ENCODE results near the gene COL5A1.
"Not testable (repeated sequence)": the region's sequence is repeated elsewhere in the genome, so short reads cannot be mapped to it uniquely, and the experiment has no call there.

COL5A1 gene

DNA sequence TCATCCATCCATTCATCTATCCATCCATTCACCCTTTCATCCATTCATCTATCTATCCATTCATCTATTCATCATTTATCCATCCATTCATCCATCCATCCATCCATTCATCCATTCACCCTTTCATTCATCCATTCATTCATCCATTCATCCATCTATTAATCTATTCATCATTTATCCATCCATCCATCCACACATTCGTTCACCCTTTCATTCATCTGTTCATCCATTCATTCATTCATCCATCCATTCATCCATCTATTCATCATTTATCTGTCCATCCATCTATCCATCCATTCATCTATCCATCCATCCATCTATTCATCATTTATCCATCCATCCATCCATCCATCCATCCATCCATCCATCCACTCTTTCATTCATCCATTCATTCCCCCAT, 205.1 kb downstream of the COL5A1 start:
- DNase-seq = no peak

DNA sequence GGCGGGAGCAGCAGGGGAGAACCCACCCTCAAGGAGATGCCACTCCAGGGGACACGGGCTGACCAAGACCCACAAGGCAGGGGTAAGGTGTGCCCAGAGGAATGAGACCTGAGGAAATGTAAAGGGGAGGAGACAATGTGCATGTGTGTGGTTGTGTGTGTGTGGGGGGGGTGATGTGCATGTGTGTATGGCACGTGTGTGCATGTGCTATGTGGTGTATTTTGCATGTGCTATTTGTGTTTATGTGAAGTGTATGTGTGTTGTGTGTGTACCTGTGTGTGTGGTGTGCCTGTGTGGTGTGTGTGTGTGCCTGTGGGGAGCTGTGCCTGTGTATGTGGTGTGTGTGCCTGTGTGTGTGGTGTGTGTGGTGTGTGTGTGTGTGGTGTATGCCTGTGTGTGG, 205.5 kb downstream of the COL5A1 start:
- DNase-seq = no peak

DNA sequence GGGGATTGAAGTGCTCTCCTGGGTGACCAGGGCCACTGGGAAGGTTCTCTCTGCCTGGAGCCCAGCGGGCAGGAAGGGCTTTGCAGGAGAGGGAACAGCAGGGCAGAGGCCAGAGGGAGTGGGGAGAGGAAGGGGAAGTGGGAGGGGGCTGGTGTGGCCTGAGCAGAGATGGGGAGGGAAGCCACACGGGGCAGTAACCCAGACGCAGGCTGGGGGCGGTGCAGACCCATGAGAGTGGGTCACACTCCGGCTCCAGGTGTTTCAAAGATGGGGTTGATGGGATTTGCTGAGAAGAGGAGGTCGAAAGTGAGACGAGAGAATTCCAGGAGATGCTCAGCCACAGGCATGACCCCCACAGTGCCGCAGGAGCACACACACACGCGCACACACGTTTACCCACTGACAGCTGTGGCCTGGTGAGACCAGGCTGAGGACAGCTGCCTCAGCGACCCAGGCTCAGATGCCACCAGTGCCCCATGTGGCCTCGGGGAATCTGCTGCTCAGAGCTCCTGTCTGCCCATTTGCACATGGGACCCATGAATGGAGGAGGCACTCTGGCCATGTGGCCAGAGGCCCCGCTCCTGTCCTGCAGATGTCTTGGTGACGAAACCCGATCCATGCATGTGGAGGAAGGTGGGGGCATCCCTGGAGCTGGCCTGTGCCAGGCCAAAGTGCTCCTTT, 206.3 kb downstream of the COL5A1 start:
- DNase-seq = no peak

DNA sequence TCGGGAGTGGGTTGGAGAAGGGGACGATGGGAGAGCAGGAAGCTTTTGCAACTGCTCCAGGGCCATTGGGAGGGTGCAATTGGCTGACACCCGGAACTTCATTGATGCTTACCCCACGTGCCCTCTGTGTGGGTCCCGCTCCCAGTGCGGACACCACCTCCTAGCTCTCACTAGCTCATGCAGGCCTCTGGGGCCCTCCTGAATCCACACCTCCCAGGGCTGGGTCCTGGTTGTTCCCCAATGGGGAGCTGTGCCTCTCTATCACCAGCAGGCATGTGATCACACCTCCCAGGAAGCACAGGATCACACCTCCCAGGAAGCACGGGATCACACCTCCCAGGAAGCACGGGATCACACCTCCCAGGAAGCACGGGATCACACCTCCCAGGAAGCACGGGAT, 206.9 kb downstream of the COL5A1 start:
- no peak for DNase-seq

DNA sequence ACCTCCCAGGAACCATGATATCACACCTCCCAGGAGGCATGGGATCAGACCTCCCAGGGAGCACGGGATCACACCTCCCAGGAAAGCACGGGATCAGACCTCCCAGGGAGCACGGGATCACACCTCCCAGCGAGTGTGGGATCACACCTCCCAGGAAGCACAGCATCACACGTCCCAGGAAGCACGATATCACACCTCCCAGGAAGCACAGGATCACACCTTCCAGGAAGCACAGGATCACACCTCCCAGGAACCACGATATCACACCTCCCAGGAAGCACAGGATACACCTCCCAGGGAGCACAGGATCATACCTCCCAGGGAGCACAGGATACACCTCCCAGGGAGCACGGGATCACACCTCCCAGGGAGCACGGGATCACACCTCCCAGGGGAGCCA, 209.0 kb downstream of the COL5A1 start:
- DNase-seq = no peak

DNA sequence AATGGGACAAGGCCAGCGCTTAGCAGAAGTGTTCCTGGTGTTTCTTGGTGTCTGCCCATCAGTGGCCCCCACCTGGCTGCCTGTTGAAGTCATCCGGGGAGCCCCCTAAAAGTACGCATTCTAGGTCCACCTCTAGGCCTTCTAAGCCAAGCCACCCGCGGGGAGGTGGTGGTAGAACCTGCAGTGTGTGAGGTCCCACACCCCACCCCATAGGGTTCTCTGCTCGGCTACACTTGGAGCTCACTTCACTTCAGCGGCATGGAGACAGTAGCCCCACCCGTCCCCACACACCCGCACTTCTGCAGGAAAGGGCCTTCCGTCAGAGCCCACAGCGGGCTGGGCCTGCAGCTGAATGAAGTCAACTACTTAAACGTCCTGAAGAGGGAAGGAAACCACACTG, 209.4 kb downstream of the COL5A1 start:
- no peak for DNase-seq

DNA sequence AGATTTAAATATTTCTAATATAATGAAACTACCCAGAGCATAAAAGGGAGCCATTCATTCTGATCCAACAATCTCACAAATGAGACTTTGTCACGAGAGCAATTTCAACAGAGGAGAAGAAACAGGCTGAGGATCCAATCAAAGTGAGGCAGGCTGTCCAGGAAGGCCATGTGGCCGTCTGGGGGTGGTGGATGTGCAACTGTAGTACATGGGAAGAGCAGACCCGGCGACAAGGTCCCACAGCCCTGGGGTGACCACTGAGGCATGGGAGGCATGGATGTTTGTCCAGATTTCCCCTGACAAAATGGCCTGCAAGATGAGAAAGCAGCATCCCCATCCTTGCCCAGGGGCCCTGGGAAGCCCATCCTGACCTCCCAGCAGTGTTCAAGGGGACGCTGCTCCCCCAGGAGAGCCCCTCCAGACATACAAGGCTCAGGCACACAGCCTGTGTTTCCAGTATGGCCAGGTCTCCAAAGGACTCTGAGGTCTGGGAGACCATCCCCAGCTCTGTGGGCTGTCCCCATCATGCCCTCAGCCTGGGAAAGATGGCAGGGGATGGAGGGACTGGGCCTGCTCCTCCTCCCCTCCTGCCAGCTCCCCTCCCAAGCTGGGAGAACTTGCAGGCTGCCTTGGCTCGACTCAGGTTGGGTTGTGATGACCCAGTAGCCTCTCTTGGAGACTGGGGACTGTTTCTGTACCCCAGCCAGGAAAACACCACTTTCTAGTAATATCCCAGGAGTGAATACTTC, 211.5 kb downstream of the COL5A1 start:
- DNase-seq = no peak

DNA sequence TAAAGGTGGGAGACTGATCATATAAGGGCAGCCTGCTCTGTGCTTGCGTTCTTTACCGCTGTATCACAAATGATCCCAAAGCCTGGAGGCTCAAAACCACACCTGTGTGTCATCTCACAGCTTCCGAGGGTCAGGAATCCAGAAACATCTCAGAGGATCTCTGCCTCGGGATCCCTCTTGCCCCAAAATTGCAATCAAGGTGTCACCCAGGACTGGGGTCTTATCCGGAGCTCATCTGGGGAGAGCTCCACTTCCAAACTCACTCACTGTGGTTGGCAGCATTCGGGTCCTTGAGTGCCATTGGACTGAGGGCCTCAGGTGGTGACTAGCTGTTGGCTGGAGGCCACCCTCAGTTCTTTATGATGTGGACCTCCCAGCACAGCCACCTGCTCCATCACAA, 212.3 kb downstream of the COL5A1 start:
- DNase-seq = no peak

DNA sequence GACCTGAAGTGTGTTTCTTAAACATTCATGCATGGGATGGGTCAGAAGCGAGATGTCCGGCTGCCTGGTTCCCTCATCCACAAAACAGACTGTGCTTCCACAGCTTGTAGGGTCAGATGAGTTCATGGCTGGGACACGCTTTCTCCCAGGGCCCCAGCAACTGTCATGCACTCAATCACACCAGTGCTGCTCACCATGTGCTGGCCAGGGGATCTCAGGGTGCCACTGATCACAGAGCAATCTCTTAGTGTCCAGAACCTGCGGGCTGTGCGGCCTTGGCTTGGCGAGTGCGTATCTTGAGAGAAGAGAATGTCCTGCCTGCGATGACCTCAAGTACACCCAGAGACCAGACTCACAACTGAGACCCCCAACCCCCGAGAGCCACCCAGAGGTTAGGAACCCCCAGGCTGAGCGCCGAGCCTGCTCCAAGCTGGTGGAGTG, 213.0 kb downstream of the COL5A1 start:
- no peak for DNase-seq

DNA sequence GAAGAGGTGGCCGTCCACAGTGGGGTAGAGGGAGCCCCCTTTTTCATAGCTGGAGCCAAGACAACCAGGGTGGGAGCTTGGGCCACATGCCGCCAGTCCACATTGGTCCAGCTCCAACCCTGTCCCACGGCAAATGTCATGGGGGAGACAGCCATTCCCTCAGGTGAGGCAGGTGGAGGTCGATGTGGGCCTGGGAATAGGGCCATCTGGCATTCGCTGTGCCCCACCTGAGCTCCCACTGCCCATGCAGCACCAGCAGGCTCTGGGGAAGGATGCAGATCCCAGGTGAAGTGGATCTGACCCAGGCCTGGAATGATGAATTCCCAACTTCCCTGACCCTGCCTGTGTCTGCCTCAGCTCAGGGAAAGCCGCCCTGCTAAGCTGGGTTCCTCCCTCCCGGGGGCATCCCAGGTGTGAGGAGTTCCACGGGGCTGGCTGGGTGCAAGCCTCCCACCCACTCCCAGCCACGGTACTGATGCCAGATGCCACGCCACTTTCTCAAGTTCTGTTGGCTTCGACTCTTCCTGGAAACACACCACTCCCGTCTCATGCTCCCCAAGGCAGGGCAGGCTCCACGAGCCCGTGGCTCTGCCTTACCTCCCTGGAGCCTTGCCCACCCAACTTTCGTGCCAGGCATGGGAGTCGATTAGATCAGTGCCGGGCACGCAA, 213.8 kb downstream of the COL5A1 start:
- DNase-seq = no peak

DNA sequence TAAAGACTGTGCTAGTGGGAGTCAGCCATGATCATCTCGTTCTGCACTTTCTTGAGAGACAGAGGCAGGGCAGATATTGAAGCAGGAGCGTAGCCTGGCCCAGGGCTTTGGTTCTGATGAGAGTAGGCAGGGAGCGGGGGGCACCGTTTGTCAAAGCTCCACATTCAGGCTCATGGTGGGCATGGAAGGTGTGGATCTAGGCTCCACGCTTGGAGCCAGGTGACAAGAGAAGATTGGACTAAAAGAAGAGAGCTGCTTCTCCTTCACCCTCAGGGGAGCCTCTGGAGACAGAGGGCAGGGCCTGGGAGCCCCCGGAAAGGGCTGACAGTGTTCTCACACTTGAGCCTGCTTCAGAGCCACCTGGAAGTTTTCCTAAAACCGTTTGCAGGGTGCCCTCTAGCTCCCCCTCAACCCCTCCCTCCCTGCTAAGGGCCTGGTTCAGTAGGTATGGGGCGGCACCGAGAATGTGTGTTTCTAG, 214.3 kb downstream of the COL5A1 start:
- DNase-seq = no peak

DNA sequence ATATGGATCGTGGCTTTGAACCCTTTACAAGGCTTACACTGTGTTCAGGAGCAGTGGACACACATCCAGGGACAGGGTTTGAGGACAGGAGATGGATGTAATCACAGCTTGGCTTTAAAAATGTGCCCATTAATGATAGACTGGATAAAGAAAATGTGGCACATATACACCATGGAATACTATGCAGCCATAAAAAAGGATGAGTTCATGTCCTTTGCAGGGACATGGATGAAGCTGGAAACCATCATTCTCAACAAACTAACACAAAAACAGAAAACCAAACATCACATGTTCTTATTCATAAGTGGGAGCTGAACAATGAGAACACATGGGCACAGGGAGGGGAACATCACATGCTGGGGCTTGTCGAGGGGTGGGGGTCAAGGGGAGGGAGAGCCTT, 215.8 kb downstream of the COL5A1 start:
- not testable (repeated sequence) for DNase-seq

DNA sequence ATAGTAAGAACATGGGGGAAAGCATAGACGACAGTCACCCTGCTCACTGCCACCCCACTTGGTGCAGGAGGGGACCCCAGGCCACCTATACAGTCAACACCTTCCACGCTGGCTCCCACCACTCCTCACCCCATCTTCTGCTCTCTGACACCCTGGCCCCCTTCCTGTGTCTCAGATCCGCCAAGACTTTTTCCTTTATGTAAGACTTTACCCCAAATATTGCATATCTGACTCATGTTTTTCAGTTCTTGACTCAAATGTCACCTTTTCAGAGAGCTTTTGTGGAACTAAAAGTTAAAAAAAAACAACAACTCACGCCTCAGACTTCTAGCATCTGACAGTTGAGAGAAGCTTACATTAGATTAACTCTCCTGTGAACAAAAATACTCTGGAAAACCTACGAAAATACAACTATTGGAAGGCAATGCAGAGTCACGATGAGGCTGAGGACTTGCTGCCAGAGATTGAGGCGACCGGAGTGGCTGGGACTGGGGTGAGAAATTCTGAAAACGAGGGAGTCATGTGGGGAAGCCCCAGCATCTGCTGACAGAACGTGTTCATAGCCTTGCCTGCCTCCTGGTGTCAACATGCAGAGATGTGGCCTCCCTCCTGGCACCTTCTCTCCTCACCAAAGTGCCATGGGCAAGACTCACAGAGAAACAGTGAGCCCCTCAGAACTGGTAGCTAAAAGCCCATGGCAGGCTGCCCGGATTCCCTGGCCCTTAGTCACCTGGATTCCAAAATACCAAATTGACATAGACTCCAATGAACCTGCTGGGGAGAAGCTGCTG, 216.6 kb downstream of the COL5A1 start:
- peak; percentile 78 for DNase-seq

DNA sequence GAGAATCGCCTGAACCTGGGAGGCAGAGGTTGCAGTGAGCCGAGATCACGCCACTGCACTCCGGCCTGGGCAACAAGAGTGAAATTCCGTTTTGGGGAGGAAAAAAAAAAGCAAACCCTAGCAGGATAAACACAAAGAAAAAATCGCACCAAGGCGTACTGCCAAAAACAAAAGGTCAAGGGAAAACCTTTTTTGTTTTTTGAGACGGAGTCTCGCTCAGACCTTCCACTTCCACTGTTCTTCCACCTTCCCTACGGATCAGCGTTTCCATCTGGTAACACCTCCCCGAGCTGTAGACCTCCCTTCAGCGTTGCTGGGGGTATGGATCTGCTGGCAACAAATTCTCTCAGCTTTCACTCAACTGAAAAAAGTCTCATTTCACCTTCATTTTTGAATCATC, 218.9 kb downstream of the COL5A1 start:
- DNase-seq = no peak

DNA sequence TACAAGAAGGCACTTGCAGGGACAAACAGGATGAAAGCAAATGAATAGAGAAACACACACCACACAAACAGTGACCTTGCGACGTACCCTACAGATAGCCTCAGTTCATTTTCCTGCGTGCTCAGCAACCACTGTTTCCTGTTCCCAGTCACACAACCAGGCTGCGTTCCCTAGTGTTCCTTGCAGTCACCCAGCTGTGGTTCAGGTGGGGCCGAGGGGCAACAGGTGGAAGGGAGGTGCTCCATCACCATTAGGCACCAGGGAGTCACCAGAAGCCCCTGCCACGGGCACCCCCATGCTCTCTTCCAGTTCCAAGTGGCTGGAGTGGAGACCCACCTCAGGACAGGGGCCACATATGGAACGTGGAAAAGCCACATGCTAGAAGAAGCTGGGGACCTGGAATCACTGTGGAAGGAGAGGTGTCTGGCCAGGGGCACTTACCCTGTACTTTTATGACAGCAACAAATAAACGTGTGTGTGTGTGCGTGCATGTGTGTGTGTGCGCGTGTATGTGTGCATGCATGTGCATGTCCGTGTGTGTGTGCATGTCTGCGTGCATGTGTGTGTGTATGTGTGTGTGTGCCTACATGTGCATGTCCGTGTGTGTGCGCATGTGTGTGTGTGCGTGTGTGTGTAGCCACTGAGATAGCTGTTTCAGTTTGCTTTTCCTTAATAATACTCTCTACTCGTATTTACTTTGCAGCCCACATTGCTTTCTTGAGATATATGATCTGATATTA, 220.2 kb downstream of the COL5A1 start:
- no peak for DNase-seq

DNA sequence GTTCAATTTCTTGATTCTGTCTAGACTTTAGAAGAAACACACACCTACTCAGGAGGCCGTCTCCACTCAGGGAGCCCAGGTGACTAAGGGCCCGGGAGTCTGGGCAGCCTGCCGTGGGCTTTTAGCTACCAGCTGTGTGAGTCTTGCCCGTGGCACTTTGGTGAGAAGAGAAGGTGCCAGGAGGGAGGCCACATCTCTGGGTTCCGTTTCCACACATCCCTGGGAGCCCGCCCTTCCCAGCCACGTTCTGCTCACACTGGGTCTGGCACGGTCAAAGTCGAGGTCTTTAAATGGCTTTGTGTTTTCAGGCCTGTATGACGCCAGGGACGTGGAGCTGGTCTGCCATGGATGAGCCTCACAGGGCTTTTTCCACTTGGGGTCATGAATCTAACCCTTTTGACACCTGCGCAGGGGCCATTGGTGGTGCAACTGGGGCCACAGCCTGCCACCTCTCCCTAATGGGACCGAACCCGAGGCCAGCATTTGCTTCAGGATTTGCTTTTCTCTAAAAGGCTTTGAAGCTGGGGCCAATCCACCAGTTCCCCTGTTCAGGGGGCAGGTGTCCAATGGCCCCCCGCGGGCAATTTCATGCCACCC, 221.8 kb downstream of the COL5A1 start:
- DNase-seq = no peak

DNA sequence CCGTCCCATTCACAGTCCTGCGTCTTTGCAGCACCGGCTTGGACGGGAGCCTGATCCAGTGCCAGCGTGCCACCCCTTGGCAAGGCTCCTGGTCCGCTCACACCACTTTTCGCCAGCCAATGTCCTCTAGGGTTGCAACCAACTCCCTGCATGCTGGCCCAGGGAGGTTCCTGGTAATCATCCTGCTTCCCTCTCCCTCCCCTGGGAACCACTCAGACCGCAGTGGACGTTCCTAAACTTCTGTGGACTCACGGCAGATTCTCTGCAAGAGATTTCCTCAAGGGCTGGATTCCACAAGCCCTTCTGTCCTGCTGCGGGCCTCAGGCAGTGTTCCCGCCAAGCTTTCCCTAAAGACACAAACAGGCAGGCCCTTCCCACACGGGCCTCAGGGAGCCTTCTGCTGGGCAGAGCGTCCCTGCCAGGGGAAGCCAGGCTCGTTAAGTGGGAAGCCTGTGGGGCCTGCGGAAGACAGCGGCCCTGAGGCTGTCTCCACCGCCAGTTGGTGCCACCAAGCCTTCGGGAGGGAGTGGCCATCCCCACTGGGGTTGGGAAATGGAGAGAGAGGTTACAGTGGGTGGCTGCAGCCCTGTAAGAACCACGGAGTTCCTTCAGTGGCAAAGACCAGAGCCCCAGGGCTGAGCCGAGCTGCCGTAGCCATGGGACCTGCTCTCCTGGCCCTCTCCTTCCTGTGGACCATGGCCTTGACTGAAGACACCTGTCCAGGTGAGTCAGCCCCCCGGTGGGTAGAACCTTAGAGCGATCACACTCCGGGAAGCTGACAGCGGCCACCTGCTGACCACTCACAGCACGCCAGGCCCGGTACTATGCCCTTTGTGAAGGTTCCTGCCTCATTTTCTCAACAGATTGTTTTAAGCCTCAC, 222.6 kb downstream of the COL5A1 start:
- DNase-seq = no peak

DNA sequence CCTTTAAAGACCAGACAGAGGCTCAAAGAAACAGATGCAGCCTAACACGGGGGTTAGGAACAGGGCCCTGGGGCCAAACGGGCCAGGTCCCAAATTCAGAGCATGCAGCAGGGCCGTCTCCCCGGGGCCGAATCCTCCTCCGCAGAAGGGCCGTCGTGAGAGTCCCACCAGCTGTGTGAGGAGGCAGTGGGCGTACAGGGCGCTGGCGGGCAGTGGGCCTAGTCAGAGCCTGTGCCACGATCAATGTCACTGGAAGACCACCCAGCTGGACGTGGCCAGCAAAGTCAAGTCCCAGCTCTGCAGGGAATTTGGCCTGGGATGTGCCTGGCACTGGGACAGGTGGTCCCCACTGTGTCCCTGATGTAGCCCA, 223.2 kb downstream of the COL5A1 start:
- DNase-seq = no peak

DNA sequence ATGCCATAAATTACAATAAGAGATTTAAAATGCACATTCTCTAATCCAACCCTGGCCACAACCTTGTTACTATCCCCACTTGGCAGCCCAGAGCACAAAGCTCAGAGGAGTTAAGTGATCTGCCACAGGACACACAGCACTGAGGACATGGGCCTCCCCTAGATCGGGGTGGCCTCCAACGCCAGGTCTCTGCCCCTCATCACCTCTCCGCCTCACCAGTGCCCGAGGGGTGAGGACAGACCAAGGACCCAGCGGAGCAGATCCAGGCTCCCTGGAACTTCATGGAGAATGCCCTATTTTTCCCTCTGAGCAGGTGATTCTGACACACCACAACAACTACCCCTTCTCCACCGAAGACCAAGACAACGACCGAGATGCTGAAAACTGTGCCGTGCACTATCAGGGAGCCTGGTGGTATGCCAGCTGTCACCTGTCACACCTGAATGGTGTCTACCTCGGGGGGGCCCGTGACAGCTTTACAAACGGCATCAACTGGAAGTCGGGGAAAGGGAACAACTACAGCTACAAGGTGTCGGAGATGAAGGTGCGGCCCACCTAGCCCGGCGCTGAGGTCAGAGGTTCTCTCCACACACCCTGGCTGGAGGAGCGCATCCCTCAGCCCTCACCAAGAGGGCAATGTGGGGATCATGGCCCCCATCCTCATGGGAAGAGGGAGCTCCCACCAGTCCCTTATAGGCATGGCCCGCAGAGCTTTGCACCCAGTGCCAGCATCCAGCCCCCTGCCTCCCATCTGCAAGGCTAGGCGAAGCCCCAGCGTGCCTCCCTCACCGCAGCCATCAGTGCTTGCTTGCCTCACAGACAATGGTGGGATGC, 226.5 kb downstream of the COL5A1 start:
- no peak for DNase-seq

All from NCI-H226 (cell line).